ENCODE data around the gene DLEC1. TPM values are rescaled to one million over a fixed set of nuclear protein-coding genes. Genes with fewer than 3 reads are reported as not detected.

DLEC1 gene
- total RNA-seq, 2 donors from 2014 or later: 0.14 to 0.35 TPM

DNA sequence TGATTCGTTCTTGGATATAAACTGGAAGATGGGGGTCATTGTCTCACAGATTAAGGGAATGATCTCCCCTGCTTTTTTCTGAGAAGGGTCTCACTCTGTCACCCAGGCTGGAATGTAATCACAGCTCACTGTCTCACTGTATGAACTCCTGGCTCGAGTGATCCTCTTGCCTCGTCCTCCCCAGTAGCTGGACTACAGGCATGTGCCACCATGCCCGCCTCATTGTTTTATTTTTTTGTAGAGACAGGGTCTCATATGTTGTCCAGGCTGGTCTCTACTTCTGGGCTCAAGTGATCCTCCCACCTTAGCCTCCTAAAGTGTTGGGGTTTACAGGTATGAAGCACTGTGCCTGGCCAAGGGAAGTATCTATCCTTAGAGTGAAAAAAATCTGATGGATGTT is 131.7 kb downstream of the DLEC1 start:
- no peak overlapping the region for H3K4me3 ChIP-seq
- DNase-seq (ENCODE audit: low spot score) (no peak), ATAC-seq (ENCODE audit: insufficient number of reproducible peaks, low FRiP score, low read depth) (no peak)
- H3K27me3 ChIP-seq (replicated peaks; ENCODE audit: insufficient read depth): no peaks in the 10 kb centered on the region
- H3K27ac ChIP-seq: no peak overlapping the region
- no peaks in the 10 kb centered on the region for H3K36me3 ChIP-seq
- no peaks in the 10 kb centered on the region for H3K9me3 ChIP-seq
- TF ChIP-seq, protein P1, sequence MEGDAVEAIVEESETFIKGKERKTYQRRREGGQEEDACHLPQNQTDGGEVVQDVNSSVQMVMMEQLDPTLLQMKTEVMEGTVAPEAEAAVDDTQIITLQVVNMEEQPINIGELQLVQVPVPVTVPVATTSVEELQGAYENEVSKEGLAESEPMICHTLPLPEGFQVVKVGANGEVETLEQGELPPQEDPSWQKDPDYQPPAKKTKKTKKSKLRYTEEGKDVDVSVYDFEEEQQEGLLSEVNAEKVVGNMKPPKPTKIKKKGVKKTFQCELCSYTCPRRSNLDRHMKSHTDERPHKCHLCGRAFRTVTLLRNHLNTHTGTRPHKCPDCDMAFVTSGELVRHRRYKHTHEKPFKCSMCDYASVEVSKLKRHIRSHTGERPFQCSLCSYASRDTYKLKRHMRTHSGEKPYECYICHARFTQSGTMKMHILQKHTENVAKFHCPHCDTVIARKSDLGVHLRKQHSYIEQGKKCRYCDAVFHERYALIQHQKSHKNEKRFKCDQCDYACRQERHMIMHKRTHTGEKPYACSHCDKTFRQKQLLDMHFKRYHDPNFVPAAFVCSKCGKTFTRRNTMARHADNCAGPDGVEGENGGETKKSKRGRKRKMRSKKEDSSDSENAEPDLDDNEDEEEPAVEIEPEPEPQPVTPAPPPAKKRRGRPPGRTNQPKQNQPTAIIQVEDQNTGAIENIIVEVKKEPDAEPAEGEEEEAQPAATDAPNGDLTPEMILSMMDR (IDR thresholded peaks at IDR 0.05): no peak
- H3K4me1 ChIP-seq (ENCODE audit: control insufficient read depth in 1 of 2, low read depth in 2 of 2): peaks cover 17 to 32% of the 10 kb centered on the region in 2 donors

DNA sequence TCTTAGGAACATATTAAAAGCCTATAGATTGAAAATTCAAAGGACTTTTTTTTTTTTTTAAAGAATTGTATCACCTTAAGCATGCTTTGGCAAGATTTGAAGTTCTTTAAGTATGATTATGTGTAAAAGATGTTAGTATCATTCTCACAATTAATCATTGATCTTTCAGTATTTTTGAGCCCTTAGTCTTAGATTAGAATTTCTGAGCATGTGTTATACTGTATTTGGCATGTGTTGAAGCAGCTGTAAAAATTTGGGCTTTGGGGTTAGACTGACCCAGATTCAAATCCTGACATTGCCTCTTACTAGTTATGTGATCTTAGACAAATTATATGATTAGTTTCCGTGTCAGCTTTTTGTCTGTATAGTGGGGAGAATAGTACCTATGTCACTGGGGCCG is 132.6 kb downstream of the DLEC1 start:
- no peaks in the 10 kb centered on the region for H3K36me3 ChIP-seq
- H3K9me3 ChIP-seq: no peaks in the 10 kb centered on the region
- H3K4me3 ChIP-seq: no peak overlapping the region
- H3K27me3 ChIP-seq (replicated peaks; ENCODE audit: insufficient read depth): no peaks in the 10 kb centered on the region
- DNase-seq (ENCODE audit: low spot score): no peak
- TF ChIP-seq, protein P1 (IDR thresholded peaks at IDR 0.05): no peak
- H3K27ac ChIP-seq: no peak overlapping the region
- ATAC-seq (ENCODE audit: insufficient number of reproducible peaks, low FRiP score, low read depth): no peak
- H3K4me1 ChIP-seq (ENCODE audit: control insufficient read depth in 1 of 2, low read depth in 2 of 2): peaks cover 14 to 27% of the 10 kb centered on the region in 2 donors

Other genes starting within 250 kb of the DLEC1 start
- gene CTDSPL, start 177.3 kb upstream of the DLEC1 start, total RNA-seq: 10 to 100 TPM; 55.0 to 59.6 TPM
- gene VILL, start 48.4 kb upstream of the DLEC1 start, total RNA-seq: 10 to 100 TPM; 11.5 to 13.7 TPM
- gene PLCD1, start 9.6 kb upstream of the DLEC1 start, total RNA-seq: 10 to 100 TPM; 34.8 to 93.3 TPM
- 10 to 100 TPM; 34.8 to 37.6 TPM for gene ACAA1, start 97.9 kb downstream of the DLEC1 start, total RNA-seq
- gene MYD88, start 99.5 kb downstream of the DLEC1 start, total RNA-seq: 10 to 100 TPM; 27.8 to 49.7 TPM
- gene OXSR1, start 126.3 kb downstream of the DLEC1 start, total RNA-seq: 10 to 100 TPM; 30.5 to 31.0 TPM
- 1 to 10 TPM in 1 of 2 donors, under 1 TPM in 1; 0.99 to 2.2 TPM for gene SLC22A13, start 226.6 kb downstream of the DLEC1 start, total RNA-seq
- under 1 TPM in 1 of 2 donors, not detected in 1; 0.41 TPM for gene SLC22A14, start 243.1 kb downstream of the DLEC1 start, total RNA-seq

Data from thoracic aorta (tissue), 2 donors.